Prostate gland (tissue), 2 donors: ENCODE measurements around the gene VPS45. TPM values are rescaled to one million over a fixed set of nuclear protein-coding genes. Genes with fewer than 3 reads are reported as not detected.
A peak's percentile ranks its signal among the peaks of the same experiment; 100 is the strongest.
"Not testable (repeated sequence)": the region's sequence is repeated elsewhere in the genome, so short reads cannot be mapped to it uniquely, and the experiment has no call there.

Source experiments
- DNase-seq: peaks from one replicate; pipeline ENCODE4 v3.0.0-alpha.2; 2019; ENCODE audit warnings: low spot score
- H3K27ac ChIP-seq, 2 donors: fragments of 200-600 bp; sonication (generic); 2 replicates each; pipeline ENCODE4 v1.5.1; 2017 to 2019
- H3K27me3 ChIP-seq: fragments of 200-600 bp; sonication (generic); replicated peaks from 2 replicates; pipeline ENCODE4 v1.5.1; 2019; ENCODE audit not compliant: insufficient read depth
- H3K36me3 ChIP-seq, 2 donors: fragments of 200-600 bp; sonication (generic); 1 replicate in 1 of 2; 2 replicates in 1 of 2; pipeline versions ENCODE4 v1.5.1 to v1.8.1; 2017 to 2019
- H3K4me1 ChIP-seq: fragments of 200-600 bp; sonication (generic); replicated peaks from 2 replicates; pipeline ENCODE4 v1.5.1; 2019
- H3K4me3 ChIP-seq, 2 donors: fragments of 200-600 bp; sonication (generic); 2 replicates each; pipeline ENCODE4 v1.5.1; 2017 to 2019
- H3K9me3 ChIP-seq: fragments of 200-600 bp; sonication (generic); 2 replicates; pipeline ENCODE4 v1.5.1; 2017
- POLR2A ChIP-seq: fragments of 450-650 bp; IDR thresholded peaks from one replicate; pipeline ENCODE4 v1.6.1; 2016; ENCODE audit warnings: antibody characterized with exemption, mild to moderate bottlenecking
- POLR2AphosphoS5 ChIP-seq: sonication (generic); formaldehyde crosslinking; IDR thresholded peaks from one replicate; pipeline ENCODE4 v1.6.1; 2017; ENCODE audit warnings: antibody characterized with exemption
- WGBS: methylation state at CpG from one replicate; pipeline ENCODE4 v1.1.5; 2018; 5-methylcytosine and 5-hydroxymethylcytosine counted together
- intact Hi-C: fragments of 100-400 bp; cut with DNase I; formaldehyde crosslinking; loops from one replicate; pipeline ENCODE4 v1.14.2; 2022
- total RNA-seq, 2 donors: library from RNA; depleted of rRNA; stranded (reverse); fragments of >200 nt; gene quantifications; one replicate each; pipeline ENCODE4 v1.1.0, GENCODE V29; 2016
- TF ChIP-seq, protein P1 (sequence below), 4 experiments: fragments of 200-600 bp in 2 of 4; fragments of 450-650 bp in 2 of 4; sonication (generic) in 2 of 4; IDR thresholded peaks; 1 replicate in 3 of 4; 2 replicates in 1 of 4; pipeline ENCODE4 v1.5.1; 2016 to 2019; ENCODE audit warnings: antibody characterized with exemption in 4 of 4, mild to moderate bottlenecking in 2 of 4, moderate library complexity in 2 of 4

VPS45 gene
- total RNA-seq, 2 donors from 2014 or later, result 29.6 to 33.3 TPM

DNA sequence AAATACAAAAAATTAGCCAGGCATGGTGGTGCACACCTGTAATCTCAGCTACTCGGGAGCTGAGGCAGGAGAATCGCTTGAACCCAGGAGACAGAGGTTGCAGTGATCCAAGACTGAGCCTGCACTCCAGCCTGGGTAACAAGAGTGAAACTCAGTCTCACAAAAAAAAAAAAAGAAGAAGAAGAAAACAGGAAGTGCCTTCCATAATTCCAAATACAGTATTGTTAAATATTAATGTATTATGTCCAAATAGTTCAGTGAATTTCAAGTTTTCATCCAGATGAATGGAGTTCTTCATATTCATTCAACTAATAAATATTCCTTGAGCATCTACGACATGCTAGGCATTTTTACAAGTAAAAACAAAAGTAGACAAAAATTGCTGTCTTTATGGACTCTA is 115.5 kb downstream of the VPS45 start:
- no peaks in the 10 kb centered on the region for H3K9me3 ChIP-seq
- no peaks in the 10 kb centered on the region for H3K36me3 ChIP-seq
- no peaks in the 10 kb centered on the region for H3K4me1 ChIP-seq
- H3K27me3 ChIP-seq, result no peaks in the 10 kb centered on the region
- no peak overlapping the region for H3K4me3 ChIP-seq
- WGBS, result 88% methylated on average over 3 of the region's 3 CpGs
- no peak overlapping the region for H3K27ac ChIP-seq
- intact Hi-C loops, result no loop called here
- DNase-seq, result no peak
- TF ChIP-seq POLR2AphosphoS5 (no peak), POLR2A (no peak)
- TF ChIP-seq, protein P1, sequence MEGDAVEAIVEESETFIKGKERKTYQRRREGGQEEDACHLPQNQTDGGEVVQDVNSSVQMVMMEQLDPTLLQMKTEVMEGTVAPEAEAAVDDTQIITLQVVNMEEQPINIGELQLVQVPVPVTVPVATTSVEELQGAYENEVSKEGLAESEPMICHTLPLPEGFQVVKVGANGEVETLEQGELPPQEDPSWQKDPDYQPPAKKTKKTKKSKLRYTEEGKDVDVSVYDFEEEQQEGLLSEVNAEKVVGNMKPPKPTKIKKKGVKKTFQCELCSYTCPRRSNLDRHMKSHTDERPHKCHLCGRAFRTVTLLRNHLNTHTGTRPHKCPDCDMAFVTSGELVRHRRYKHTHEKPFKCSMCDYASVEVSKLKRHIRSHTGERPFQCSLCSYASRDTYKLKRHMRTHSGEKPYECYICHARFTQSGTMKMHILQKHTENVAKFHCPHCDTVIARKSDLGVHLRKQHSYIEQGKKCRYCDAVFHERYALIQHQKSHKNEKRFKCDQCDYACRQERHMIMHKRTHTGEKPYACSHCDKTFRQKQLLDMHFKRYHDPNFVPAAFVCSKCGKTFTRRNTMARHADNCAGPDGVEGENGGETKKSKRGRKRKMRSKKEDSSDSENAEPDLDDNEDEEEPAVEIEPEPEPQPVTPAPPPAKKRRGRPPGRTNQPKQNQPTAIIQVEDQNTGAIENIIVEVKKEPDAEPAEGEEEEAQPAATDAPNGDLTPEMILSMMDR (IDR thresholded peaks at IDR 0.05), result no peak

DNA sequence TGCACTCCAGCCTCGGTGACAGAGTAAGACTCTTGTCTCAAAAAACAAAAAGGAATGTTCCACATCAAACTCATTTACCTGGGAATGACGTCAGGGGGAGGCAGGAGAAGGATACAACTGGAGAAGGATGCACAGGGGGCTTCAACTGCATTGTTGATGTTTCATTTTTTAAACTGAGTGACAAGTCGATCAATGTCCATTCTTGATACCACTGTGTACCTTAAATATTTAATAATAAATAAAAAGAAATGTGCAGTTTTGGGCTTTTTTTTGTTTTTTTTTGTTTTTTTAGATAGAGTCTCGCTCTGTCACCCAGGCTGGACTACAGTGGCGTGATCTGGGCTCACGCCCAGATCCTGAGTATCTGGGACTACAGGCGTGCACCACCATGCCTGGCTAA is 117.9 kb downstream of the VPS45 start:
- intact Hi-C loops, result no loop called here
- Histone ChIP-seq H3K4me1 (no peaks in the 10 kb centered on the region), H3K27me3 (no peaks in the 10 kb centered on the region), H3K27ac (no peak overlapping the region), H3K36me3 (no peaks in the 10 kb centered on the region), H3K9me3 (no peaks in the 10 kb centered on the region), H3K4me3 (no peak overlapping the region)
- DNase-seq, result no peak
- 84% methylated on average over 7 of the region's 7 CpGs for WGBS
- TF ChIP-seq POLR2AphosphoS5 (no peak), POLR2A (no peak)
- TF ChIP-seq, protein P1 (IDR thresholded peaks at IDR 0.05), result no peak

DNA sequence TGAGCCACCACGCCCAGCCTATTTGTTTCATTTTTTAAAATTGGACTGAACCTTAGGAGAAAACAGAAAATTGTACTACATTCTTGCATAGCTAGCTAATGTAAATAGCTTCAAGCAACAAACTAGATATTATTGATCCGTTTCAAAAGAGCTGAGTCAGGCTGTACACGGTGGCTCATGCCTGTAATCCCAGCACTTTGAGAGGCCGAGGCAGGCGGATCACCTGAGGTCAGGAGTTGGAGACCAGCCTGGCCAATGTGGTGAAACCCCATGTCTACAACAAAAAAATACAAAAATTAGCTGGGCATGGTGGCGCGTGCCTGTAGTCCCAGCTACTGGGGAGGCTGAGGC is 118.8 kb downstream of the VPS45 start:
- WGBS, result 79% methylated on average over 7 of the region's 7 CpGs
- H3K4me1 ChIP-seq, H3K36me3 ChIP-seq, H3K27ac ChIP-seq, H3K9me3 ChIP-seq, intact Hi-C loops, DNase-seq, H3K27me3 ChIP-seq, H3K4me3 ChIP-seq: not testable (repeated sequence)

DNA sequence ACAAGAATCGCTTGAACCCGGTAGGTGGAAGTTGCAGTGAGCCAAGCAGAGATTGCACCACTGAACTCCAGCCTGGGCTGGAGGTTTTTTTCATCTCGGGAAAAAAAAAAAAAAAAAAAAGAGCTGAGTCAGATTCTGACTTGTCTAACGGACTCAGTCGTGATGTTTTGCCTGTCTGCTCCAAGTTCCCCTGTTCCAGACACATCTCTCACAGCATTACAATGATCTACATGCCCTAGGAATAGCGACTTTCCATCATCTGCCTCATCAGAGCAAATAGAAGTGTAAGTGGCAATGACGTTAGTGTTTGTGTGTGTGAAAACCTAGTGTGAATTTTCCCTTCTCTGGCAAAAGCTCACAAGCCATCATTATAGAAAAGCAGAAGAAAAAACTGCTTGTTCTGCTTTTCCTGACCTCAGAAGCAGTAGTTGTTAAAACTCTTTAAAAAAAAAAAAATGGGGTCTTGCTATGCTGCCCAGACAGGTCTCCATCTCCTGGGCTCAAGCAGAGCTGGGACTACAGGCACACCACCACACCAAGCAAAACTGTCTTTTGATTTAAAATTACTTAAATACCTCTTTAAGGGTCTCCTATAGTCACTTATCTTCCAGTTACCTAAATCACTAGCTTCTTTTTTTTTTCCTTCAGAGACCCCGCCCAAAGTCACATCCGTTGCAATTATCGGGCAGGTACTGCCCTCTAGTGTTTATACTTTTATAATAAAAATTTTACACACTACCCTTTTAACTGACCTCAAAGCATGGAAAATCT is 119.4 kb downstream of the VPS45 start:
- no peaks in the 10 kb centered on the region for H3K27me3 ChIP-seq
- no peak overlapping the region for H3K27ac ChIP-seq
- DNase-seq, result no peak
- TF ChIP-seq, protein P1 (IDR thresholded peaks at IDR 0.05), result peak in 3 of 4 experiments; percentile 35 to 56 (median 36)
- TF ChIP-seq POLR2AphosphoS5, result no peak
- WGBS, result 37% methylated on average over 10 of the region's 10 CpGs
- H3K36me3 ChIP-seq, result no peaks in the 10 kb centered on the region
- no peaks in the 10 kb centered on the region for H3K9me3 ChIP-seq
- intact Hi-C loops, result no loop called here
- no peaks in the 10 kb centered on the region for H3K4me1 ChIP-seq
- H3K4me3 ChIP-seq, result no peak overlapping the region

DNA sequence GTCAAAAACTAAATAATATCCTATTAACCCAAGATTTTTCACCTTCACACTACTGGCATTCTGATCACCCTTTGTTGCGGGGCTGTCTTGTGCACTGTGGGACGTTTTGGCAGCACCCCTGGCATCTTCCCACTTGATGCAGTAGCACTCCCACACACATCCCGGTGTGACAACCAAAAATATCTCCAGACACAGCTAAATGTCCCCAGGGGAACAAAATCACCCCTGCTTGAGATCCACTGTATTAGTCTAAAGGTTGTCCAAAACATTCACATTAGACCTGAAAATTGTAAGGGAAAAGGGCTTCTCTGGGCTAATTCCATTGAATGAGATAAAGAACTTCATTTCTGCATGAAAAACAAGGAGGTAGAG is 120.0 kb downstream of the VPS45 start:
- no peak for DNase-seq
- Histone ChIP-seq H3K4me1 (no peaks in the 10 kb centered on the region), H3K27me3 (no peaks in the 10 kb centered on the region), H3K36me3 (no peaks in the 10 kb centered on the region), H3K9me3 (no peaks in the 10 kb centered on the region), H3K4me3 (no peak overlapping the region), H3K27ac (no peak overlapping the region)
- intact Hi-C loops, result no loop called here
- TF ChIP-seq POLR2AphosphoS5 (no peak), POLR2A (no peak)
- TF ChIP-seq, protein P1 (IDR thresholded peaks at IDR 0.05), result no peak
- 24% methylated on average over 3 of the region's 3 CpGs for WGBS
